Peyer's patch (tissue), 4 donors: Measurements from ENCODE around the gene ABCB8. TPM values are rescaled to one million over a fixed set of nuclear protein-coding genes. Genes with fewer than 3 reads are reported as not detected.

Experiments
- DNase-seq, 3 donors: peaks; one replicate each; pipeline ENCODE4 v3.0.0-alpha.2; 2017 to 2019
- H3K27ac ChIP-seq, 4 donors: fragments of 200-600 bp; sonication (generic); one replicate each; pipeline ENCODE4 v1.5.1; 2016 to 2019
- H3K27me3 ChIP-seq, 2 donors: fragments of 200-600 bp; sonication (generic); one replicate each; pipeline ENCODE4 v1.5.1; 2019
- H3K36me3 ChIP-seq, 3 donors: fragments of 200-600 bp; sonication (generic); one replicate each; pipeline ENCODE4 v1.5.1; 2016 to 2019
- H3K4me1 ChIP-seq, 4 donors: fragments of 200-600 bp; sonication (generic); one replicate each; pipeline ENCODE4 v1.5.1; 2016 to 2019
- H3K4me3 ChIP-seq, 4 donors: fragments of 200-600 bp; sonication (generic); 1 replicate in 3 of 4; 2 replicates in 1 of 4; pipeline ENCODE4 v1.5.1; 2016 to 2019; ENCODE audit warnings: mild to moderate bottlenecking in 1 of 4
- H3K9me3 ChIP-seq, 4 donors: fragments of 200-600 bp; sonication (generic); one replicate each; pipeline ENCODE4 v1.5.1; 2016 to 2019; ENCODE audit warnings: mild to moderate bottlenecking in 1 of 4
- POLR2A ChIP-seq, 2 donors: fragments of 450-650 bp; IDR thresholded peaks; one replicate each; pipeline ENCODE4 v1.5.1; 2017; ENCODE audit warnings: antibody characterized with exemption in 2 of 2, mild to moderate bottlenecking in 2 of 2, moderate library complexity in 2 of 2
- total RNA-seq, 4 donors: library from RNA; depleted of rRNA; stranded (reverse); fragments of >200 nt; gene quantifications; one replicate each; pipeline ENCODE4 v1.1.0, GENCODE V29; 2016
- TF ChIP-seq, protein P1 (sequence below), 6 experiments: fragments of 450-650 bp in 4 of 6; fragments of 200-600 bp in 2 of 6; sonication (generic) in 1 of 6; IDR thresholded peaks; one replicate each; pipeline ENCODE4 v1.5.1; 2017 to 2019; ENCODE audit warnings: antibody characterized with exemption in 6 of 6, mild to moderate bottlenecking in 3 of 6, moderate library complexity in 1 of 6

ABCB8 gene
- total RNA-seq, 4 donors from 2014 or later, result 23.1 to 79.7 (median 42.7) TPM

DNA sequence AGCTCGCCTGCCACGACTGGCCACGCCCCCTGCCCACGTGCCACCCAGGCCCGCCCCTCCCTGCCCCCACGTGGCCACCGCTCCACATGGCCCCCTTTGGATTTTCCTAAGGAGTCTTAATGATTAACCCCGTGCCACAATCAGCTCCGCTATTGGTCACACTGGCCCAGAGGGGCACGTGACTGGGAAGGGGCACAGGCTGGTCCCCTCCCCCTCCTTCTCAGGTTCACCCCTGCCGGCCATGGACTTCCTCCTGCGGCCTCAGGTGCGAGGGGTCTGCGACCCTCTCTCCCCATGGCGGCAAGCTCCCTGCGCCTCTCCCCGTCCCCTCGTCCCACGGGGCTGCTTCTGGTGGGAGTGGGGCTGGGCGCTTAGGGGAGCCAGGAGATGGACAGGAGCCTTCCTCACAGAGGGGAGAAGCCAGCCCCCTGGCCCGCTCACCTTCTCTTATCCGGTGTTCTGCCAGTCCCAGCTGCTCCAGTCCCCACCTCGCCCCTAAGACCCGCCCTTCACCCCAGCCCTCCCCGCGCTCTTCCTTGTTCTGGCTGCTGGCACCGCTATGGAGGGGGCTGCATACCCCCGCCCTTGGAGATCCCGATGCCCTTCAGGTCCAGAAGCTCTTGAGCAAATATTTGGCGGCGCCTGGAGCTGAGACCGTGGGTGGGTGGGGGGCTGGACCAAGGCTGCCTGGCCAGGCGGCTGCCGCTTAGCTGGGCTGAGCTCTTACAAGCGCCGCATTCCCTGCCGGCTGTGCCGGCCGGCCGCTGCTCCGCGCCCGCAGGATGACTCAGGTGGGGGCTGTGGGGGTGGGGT is 34.4 kb downstream of the ABCB8 start:
- H3K9me3 ChIP-seq, result no peaks in the 10 kb centered on the region
- H3K4me1 ChIP-seq, result peaks cover 4 to 36% (median 12%) of the 10 kb centered on the region in 4 donors
- peak in 1 of 2 donors; percentile 27 for TF ChIP-seq POLR2A (IDR thresholded peaks at IDR 0.05)
- TF ChIP-seq, protein P1, sequence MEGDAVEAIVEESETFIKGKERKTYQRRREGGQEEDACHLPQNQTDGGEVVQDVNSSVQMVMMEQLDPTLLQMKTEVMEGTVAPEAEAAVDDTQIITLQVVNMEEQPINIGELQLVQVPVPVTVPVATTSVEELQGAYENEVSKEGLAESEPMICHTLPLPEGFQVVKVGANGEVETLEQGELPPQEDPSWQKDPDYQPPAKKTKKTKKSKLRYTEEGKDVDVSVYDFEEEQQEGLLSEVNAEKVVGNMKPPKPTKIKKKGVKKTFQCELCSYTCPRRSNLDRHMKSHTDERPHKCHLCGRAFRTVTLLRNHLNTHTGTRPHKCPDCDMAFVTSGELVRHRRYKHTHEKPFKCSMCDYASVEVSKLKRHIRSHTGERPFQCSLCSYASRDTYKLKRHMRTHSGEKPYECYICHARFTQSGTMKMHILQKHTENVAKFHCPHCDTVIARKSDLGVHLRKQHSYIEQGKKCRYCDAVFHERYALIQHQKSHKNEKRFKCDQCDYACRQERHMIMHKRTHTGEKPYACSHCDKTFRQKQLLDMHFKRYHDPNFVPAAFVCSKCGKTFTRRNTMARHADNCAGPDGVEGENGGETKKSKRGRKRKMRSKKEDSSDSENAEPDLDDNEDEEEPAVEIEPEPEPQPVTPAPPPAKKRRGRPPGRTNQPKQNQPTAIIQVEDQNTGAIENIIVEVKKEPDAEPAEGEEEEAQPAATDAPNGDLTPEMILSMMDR (IDR thresholded peaks at IDR 0.05), result peak in 1 of 6 experiments; percentile 6
- H3K4me3 ChIP-seq, result peak overlapping the region in 3 of 4 donors; percentile 35 to 57 (median 50)
- H3K27ac ChIP-seq, result peak overlapping the region; percentile 25 to 77 (median 70)
- H3K36me3 ChIP-seq, result peaks cover 0 to 37% (median 0%) of the 10 kb centered on the region in 3 donors
- DNase-seq, result peak in 2 of 3 donors; percentile 88 to 94
- no peaks in the 10 kb centered on the region for H3K27me3 ChIP-seq

DNA sequence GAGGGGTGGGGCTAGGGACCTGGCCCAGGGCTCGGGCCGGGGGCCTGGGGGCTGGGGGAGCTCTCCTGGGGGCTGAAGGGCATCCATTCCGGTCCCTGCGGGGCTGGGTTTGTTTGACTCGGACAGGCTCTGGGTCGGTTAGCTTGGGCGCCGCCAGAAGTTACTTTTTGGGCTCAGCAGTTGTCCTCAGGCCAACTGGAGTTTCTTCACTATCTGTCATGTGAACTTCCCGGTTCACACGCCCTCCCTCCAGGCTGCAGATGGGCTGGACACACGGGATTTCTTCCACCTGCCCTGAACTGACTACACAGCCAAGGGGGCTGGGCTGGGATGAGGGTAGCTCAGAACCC is 34.9 kb downstream of the ABCB8 start:
- TF ChIP-seq POLR2A (IDR thresholded peaks at IDR 0.05), result no peak
- TF ChIP-seq, protein P1 (IDR thresholded peaks at IDR 0.05), result no peak
- H3K36me3 ChIP-seq, result peaks cover 0 to 43% (median 0%) of the 10 kb centered on the region in 3 donors
- H3K4me3 ChIP-seq, result peak overlapping the region in 3 of 4 donors; percentile 35 to 57 (median 50)
- peak overlapping the region; percentile 25 to 77 (median 70) for H3K27ac ChIP-seq
- DNase-seq, result peak in 1 of 3 donors; percentile 61
- no peaks in the 10 kb centered on the region for H3K9me3 ChIP-seq
- H3K4me1 ChIP-seq, result peaks cover 4 to 36% (median 12%) of the 10 kb centered on the region in 4 donors
- no peaks in the 10 kb centered on the region for H3K27me3 ChIP-seq

DNA sequence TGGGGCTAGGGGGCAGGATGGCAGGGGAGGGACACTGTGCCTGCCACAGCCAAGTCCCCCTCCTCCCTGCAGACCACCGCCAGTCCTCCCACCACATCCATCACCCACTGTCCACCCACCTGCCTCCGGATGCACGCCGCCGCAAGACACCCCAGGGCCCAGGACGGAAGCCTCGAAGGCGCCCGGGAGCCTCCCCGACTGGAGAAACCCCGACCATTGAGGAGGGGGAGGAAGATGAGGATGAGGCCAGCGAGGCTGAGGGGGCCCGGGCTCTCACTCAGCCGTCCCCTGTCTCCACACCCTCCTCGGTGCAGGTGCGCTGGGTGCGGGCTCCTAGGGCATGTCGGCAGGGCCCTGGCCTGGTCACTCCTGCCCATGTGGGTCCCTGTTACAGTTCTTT is 36.2 kb downstream of the ABCB8 start:
- TF ChIP-seq POLR2A (IDR thresholded peaks at IDR 0.05), result no peak
- Histone ChIP-seq H3K4me3 (no peak overlapping the region), H3K27ac (no peak overlapping the region), H3K36me3 (peaks cover 0 to 54% (median 0%) of the 10 kb centered on the region in 3 donors), H3K9me3 (no peaks in the 10 kb centered on the region), H3K4me1 (peaks cover 4 to 26% (median 12%) of the 10 kb centered on the region in 4 donors), H3K27me3 (no peaks in the 10 kb centered on the region)
- no peak for DNase-seq

- no peaks in the 10 kb centered on the region for H3K27me3 ChIP-seq
- TF ChIP-seq, protein P1 (IDR thresholded peaks at IDR 0.05), result no peak
- no peak for TF ChIP-seq POLR2A (IDR thresholded peaks at IDR 0.05)
- DNase-seq, result no peak
- no peaks in the 10 kb centered on the region for H3K9me3 ChIP-seq
- peaks cover 4 to 26% (median 11%) of the 10 kb centered on the region in 4 donors for H3K4me1 ChIP-seq
- peaks cover 0 to 59% (median 0%) of the 10 kb centered on the region in 3 donors for H3K36me3 ChIP-seq
- no peak overlapping the region for H3K27ac ChIP-seq
- no peak overlapping the region for H3K4me3 ChIP-seq
Observed at GRCh38 chr7:151064993-151065392, 36.7 kb downstream of the ABCB8 start.

DNA sequence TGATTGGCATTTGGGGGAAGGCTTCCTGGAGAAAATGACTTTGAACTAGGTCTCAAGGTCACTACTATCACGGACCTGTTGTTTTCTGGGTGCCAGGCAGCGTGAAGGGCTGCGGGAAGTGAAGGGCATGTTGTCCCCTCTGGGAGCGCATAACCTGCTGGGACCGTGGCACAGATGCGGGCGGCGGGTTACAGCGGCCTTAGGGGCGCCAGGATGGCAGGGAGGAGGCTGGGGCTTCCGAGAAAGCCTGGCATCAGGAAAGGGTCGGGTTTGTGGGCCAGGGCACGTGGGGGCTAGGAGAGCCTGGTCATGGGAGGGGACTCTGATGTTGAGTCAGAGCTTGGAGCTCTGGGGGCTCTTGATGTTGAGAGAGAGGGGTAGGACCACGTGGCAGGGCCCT is 37.3 kb downstream of the ABCB8 start:
- Histone ChIP-seq H3K4me3 (no peak overlapping the region), H3K4me1 (peaks cover 4 to 22% (median 7%) of the 10 kb centered on the region in 4 donors), H3K36me3 (peaks cover 0 to 64% (median 0%) of the 10 kb centered on the region in 3 donors), H3K27ac (no peak overlapping the region), H3K9me3 (no peaks in the 10 kb centered on the region), H3K27me3 (no peaks in the 10 kb centered on the region)
- no peak for DNase-seq
- TF ChIP-seq, protein P1 (IDR thresholded peaks at IDR 0.05), result no peak
- TF ChIP-seq POLR2A (IDR thresholded peaks at IDR 0.05), result no peak

DNA sequence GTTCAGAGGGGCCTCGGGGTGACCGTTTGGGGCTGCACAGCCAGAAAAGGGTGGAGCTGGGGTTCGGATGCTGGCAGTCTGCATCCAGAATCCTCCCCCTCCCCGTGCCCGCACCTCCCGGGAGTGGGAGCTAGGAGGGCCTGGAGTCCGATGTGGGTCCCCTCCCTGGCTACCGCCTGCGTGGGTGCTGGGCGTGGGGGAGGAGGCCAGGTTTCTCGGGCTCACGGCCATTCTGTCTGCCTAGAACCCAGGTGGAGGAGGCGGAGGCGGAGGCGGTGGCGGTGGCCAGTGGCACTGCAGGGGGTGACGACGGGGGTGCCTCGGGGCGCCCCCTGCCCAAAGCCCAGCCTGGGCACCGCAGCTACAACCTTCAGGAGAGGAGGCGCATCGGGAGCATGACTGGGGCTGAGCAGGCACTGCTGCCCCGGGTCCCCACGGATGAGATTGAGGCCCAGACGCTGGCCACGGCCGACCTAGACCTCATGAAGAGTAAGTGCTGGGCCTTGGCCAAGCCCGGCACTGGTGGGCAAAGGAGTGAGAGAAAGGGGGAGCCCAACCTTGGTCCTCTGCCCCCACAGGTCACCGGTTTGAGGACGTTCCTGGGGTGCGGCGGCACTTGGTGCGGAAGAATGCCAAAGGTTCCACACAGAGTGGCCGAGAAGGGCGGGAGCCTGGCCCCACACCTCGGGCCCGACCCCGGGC is 38.2 kb downstream of the ABCB8 start:
- Histone ChIP-seq H3K27me3 (no peaks in the 10 kb centered on the region), H3K9me3 (no peaks in the 10 kb centered on the region), H3K4me1 (peaks cover 0 to 13% (median under 1%) of the 10 kb centered on the region in 4 donors), H3K27ac (no peak overlapping the region), H3K4me3 (no peak overlapping the region), H3K36me3 (peaks cover 0 to 74% (median 0%) of the 10 kb centered on the region in 3 donors)
- TF ChIP-seq POLR2A (IDR thresholded peaks at IDR 0.05), result no peak
- TF ChIP-seq, protein P1 (IDR thresholded peaks at IDR 0.05), result no peak
- DNase-seq, result no peak
